ENCODE data around the gene MPDZ. TPM values are rescaled to one million over a fixed set of nuclear protein-coding genes. Genes with fewer than 3 reads are reported as not detected.

MPDZ gene
- total RNA-seq, 2 donors from 2014 or later, result 26.9 to 61.5 TPM

DNA sequence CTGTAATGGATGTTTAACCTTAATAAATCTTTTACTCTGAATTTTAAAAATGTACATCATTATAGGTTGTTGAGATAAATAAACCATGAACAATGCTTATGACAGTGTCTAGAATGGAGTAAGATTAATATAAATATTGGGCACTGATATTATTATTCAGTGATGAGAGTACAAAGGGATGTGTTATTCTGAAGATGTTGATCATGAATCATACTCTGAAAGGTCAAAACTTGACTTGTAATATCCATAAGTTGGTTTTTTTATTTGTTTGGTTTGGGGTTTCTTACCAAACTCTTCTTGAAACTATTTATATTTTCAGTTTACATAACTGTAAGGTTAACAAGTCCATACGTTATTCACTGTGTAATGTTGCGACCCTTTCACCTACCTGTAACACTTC lies 163.2 kb downstream of the MPDZ start:
- intact Hi-C loops (cut with DNase I), result loop anchor here (10.0 kb wide), 1 partner anchor 49 kb away; no protein-coding TSS in a partner anchor
- Histone ChIP-seq H3K4me1 (replicated peaks) (no peaks in the 10 kb centered on the region), H3K36me3 (no peaks in the 10 kb centered on the region), H3K27ac (no peak overlapping the region), H3K9me3 (no peaks in the 10 kb centered on the region), H3K27me3 (replicated peaks; ENCODE audit: insufficient read depth) (no peaks in the 10 kb centered on the region), H3K4me3 (no peak overlapping the region)
- WGBS, result 86% methylated on average over 2 of the region's 2 CpGs
- DNase-seq (ENCODE audit: low spot score), result no peak
- TF ChIP-seq CTCF (IDR thresholded peaks at IDR 0.05), result no peak
- no peak for TF ChIP-seq POLR2A (IDR thresholded peaks at IDR 0.05)
- no peak for TF ChIP-seq POLR2AphosphoS5 (IDR thresholded peaks at IDR 0.05)

DNA sequence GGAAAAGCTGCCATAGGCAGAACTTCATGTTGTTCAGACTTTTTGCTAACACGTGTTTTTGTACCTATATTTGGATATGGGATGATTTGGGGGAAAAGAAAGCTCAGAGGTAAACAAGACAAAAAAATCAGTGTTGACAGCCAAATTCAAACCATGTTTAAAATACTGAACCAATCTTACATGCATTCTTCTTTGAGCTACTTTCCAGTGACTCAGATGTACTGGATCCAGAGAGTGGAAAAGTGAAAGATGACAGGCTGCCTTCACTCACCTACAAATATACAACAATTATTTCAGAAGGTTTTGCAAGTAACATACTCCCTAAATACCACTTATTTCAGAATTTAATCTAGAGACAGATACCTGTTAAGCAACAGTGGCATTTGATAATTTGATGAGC lies 165.7 kb downstream of the MPDZ start:
- TF ChIP-seq CTCF (IDR thresholded peaks at IDR 0.05), result no peak
- TF ChIP-seq POLR2A (IDR thresholded peaks at IDR 0.05), result no peak
- TF ChIP-seq POLR2AphosphoS5 (IDR thresholded peaks at IDR 0.05), result no peak
- no peak overlapping the region for H3K4me3 ChIP-seq
- DNase-seq (ENCODE audit: low spot score), result no peak
- WGBS, result 84% methylated on average over 1 of the region's 1 CpG
- H3K27ac ChIP-seq, result no peak overlapping the region
- intact Hi-C loops (cut with DNase I), result loop anchor here (10.0 kb wide), 1 partner anchor 51 kb away; no protein-coding TSS in a partner anchor
- no peaks in the 10 kb centered on the region for H3K36me3 ChIP-seq
- no peaks in the 10 kb centered on the region for H3K4me1 ChIP-seq (replicated peaks)
- H3K9me3 ChIP-seq, result no peaks in the 10 kb centered on the region
- no peaks in the 10 kb centered on the region for H3K27me3 ChIP-seq (replicated peaks; ENCODE audit: insufficient read depth)

- 57% methylated on average over 3 of the region's 3 CpGs for WGBS
- Histone ChIP-seq H3K27ac (no peak overlapping the region), H3K9me3 (no peaks in the 10 kb centered on the region), H3K4me1 (replicated peaks) (no peaks in the 10 kb centered on the region), H3K36me3 (no peaks in the 10 kb centered on the region), H3K4me3 (no peak overlapping the region), H3K27me3 (replicated peaks; ENCODE audit: insufficient read depth) (no peaks in the 10 kb centered on the region)
- intact Hi-C loops (cut with DNase I), result loop anchor here (10.0 kb wide), 1 partner anchor 52 kb away; no protein-coding TSS in a partner anchor
- no peak for TF ChIP-seq POLR2AphosphoS5 (IDR thresholded peaks at IDR 0.05)
- DNase-seq (ENCODE audit: low spot score), result no peak
Observed at GRCh38 chr9:13113216-13113615, 166.3 kb downstream of the MPDZ start.

DNA sequence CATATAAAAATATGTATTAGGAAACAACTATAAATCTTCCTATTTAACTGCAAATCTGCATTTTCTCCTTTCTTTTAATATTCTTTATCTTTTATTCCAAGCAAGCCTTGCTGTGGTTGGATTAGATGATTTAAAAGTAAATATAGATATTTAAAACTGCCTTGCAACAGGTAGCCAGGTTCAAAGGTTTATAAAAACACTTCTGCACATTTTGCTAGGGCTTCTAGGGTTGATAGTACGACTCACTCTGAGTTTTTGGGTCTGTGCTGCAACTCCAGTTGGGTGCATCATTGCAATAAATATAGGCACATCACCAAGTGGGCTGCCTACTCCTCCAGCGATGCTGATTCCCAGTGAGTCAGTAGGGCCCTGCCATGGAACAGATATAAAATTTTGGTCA lies 167.7 kb downstream of the MPDZ start:
- WGBS, result 86% methylated on average over 2 of the region's 2 CpGs
- Histone ChIP-seq H3K4me1 (replicated peaks) (no peaks in the 10 kb centered on the region), H3K27me3 (replicated peaks; ENCODE audit: insufficient read depth) (no peaks in the 10 kb centered on the region), H3K27ac (no peak overlapping the region), H3K9me3 (no peaks in the 10 kb centered on the region), H3K36me3 (no peaks in the 10 kb centered on the region), H3K4me3 (no peak overlapping the region)
- TF ChIP-seq POLR2A (IDR thresholded peaks at IDR 0.05) (no peak), POLR2AphosphoS5 (IDR thresholded peaks at IDR 0.05) (no peak), CTCF (IDR thresholded peaks at IDR 0.05) (no peak)
- DNase-seq (ENCODE audit: low spot score), result no peak
- intact Hi-C loops (cut with DNase I), result loop anchor here (10.0 kb wide), 1 partner anchor 53 kb away; no protein-coding TSS in a partner anchor

- no peak overlapping the region for H3K4me3 ChIP-seq
- H3K9me3 ChIP-seq, result no peaks in the 10 kb centered on the region
- TF ChIP-seq POLR2A (IDR thresholded peaks at IDR 0.05) (no peak), POLR2AphosphoS5 (IDR thresholded peaks at IDR 0.05) (no peak), CTCF (IDR thresholded peaks at IDR 0.05) (no peak)
- intact Hi-C loops (cut with DNase I), result loop anchor here (10.0 kb wide), 1 partner anchor 54 kb away; no protein-coding TSS in a partner anchor
- H3K27ac ChIP-seq, result no peak overlapping the region
- peak; percentile 35 for DNase-seq (ENCODE audit: low spot score)
- WGBS, result 13% methylated on average over 3 of the region's 3 CpGs
- H3K27me3 ChIP-seq (replicated peaks; ENCODE audit: insufficient read depth), result no peaks in the 10 kb centered on the region
- no peaks in the 10 kb centered on the region for H3K36me3 ChIP-seq
- H3K4me1 ChIP-seq (replicated peaks), result no peaks in the 10 kb centered on the region
Observed at GRCh38 chr9:13110766-13111417, 168.6 kb downstream of the MPDZ start.
